GM06990 (cell line): ENCODE results near the gene ZNF407.

Experiments used
- DNase-seq: peaks from one replicate; pipeline ENCODE4 v3.0.0-alpha.2; 2011; ENCODE audit not compliant: insufficient read length; ENCODE audit errors: extremely low read depth
- H3K27me3 ChIP-seq: replicated peaks from 2 replicates; pipeline ENCODE4 v1.6.0; 2011; ENCODE audit warnings: low read length; ENCODE audit not compliant: control insufficient read depth, insufficient read depth
- H3K36me3 ChIP-seq: 2 replicates; pipeline ENCODE4 v1.5.1; 2011; ENCODE audit warnings: low read length; ENCODE audit not compliant: control insufficient read depth, insufficient read depth
- H3K4me3 ChIP-seq: replicated peaks from 2 replicates; pipeline ENCODE4 v1.5.1; 2011; ENCODE audit warnings: low read depth, mild to moderate bottlenecking, control low read depth, low read length
- TF ChIP-seq, protein P1 (sequence below): IDR thresholded peaks from 2 replicates; pipeline ENCODE4 v1.5.1; 2011; ENCODE audit warnings: low read length, control low read depth, mild to moderate bottlenecking, inconsistent platforms; ENCODE audit not compliant: insufficient read depth, poor library complexity, severe bottlenecking

Gene ZNF407

DNA sequence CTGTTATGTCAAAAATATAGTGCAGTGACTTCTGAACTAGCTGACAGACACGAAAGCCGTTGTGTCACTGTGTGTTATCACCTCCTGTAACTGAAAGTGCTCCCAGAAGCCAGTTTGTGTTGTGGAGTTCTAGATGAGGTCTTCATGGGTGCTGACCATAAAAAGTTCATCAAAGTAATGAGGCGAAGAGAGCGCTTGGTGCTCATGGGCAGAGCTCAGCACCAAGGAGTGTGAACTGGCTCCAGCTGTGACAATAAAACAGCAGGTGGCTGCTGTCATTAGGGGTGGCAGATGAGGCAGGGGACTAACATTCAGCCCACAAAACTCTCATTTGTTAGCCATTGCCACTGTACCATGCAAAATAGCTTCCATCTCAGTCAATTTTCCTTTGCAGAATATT lies 151.1 kb downstream of the ZNF407 start:
- H3K36me3 ChIP-seq, result no peaks in the 10 kb centered on the region
- no peaks in the 10 kb centered on the region for H3K27me3 ChIP-seq
- DNase-seq, result no peak
- H3K4me3 ChIP-seq, result no peak overlapping the region
- TF ChIP-seq, protein P1, sequence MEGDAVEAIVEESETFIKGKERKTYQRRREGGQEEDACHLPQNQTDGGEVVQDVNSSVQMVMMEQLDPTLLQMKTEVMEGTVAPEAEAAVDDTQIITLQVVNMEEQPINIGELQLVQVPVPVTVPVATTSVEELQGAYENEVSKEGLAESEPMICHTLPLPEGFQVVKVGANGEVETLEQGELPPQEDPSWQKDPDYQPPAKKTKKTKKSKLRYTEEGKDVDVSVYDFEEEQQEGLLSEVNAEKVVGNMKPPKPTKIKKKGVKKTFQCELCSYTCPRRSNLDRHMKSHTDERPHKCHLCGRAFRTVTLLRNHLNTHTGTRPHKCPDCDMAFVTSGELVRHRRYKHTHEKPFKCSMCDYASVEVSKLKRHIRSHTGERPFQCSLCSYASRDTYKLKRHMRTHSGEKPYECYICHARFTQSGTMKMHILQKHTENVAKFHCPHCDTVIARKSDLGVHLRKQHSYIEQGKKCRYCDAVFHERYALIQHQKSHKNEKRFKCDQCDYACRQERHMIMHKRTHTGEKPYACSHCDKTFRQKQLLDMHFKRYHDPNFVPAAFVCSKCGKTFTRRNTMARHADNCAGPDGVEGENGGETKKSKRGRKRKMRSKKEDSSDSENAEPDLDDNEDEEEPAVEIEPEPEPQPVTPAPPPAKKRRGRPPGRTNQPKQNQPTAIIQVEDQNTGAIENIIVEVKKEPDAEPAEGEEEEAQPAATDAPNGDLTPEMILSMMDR, result no peak

DNA sequence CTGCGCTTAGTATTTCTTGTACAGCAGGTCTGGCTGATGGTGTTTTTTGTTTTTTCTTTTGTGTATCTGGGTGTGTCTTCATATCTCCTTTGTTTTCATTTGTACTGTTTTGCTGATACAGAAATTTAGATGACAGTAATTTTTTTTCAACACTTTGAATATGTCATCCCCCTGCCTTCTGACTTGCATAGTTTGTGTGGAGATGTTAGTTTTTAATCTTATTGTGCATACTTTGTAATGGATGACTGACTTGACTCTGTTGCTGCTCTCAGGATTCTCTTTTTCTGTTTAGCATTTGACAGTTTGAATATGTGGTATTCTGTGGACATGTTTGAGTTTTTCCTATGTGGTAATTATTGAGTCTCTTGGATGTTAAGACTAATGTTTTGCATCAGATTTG lies 161.3 kb downstream of the ZNF407 start:
- Histone ChIP-seq H3K4me3 (no peak overlapping the region), H3K36me3 (no peaks in the 10 kb centered on the region), H3K27me3 (no peaks in the 10 kb centered on the region)
- TF ChIP-seq, protein P1, result no peak
- no peak for DNase-seq

DNA sequence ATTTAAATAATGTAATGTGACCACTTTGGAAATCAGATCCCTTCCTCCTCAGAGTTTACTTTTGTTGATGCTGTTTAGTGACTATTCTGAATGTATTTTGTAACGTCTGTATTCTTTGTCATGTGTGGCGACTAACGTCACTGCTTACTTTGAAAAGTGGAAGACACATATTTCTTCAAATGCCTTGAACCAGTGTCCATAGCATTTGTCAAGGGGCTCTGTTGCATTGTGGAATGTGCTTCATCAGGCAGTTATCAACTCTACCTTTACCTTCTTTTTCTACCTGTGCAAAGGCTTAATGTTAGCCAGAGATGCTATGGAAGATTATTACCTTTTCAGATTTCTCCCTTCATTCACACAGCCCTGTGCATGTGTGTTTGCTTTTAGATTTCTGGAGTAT lies 162.4 kb downstream of the ZNF407 start:
- TF ChIP-seq, protein P1, result no peak
- Histone ChIP-seq H3K4me3 (no peak overlapping the region), H3K36me3 (no peaks in the 10 kb centered on the region), H3K27me3 (no peaks in the 10 kb centered on the region)
- no peak for DNase-seq

DNA sequence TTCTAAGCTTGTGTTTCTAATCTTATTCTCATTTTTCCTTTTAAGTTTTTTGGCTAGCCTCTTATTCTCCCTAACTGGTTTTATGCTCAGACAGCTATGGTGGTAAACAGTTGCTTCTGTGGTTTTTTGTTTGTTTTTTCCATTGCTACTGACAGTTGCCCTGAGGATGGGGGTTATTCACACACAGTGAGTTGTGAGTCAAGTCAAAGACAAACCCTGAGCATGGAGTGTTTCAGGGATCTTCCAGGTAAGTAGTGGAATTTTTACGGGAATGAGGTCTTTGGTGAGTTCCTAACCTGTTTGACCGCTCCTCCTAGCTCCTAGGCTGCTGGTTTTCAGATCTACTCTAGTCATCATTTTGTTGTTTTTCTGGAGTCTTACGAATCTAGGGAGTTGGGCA lies 162.8 kb downstream of the ZNF407 start:
- TF ChIP-seq, protein P1, result no peak
- no peaks in the 10 kb centered on the region for H3K36me3 ChIP-seq
- no peak for DNase-seq
- no peak overlapping the region for H3K4me3 ChIP-seq
- H3K27me3 ChIP-seq, result no peaks in the 10 kb centered on the region

DNA sequence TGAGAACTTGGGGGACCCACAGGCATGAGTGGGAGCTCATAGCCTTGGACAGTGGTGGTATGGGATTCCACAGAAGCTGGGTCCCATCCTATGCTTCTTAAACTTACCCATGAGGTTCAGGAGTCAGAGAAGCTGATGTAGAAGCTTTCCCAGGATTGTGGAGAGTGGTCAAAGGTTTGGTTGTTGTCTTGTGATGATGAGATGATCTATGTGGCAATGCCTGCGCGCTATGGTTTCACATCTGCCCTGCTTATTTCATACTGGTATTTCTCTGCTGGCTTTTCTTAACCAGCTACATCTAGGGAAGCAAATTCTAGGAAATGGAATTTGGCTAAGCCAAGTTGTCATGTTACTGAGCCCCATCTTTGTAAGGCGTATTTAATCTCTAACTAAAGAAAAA lies 168.6 kb downstream of the ZNF407 start:
- TF ChIP-seq, protein P1, result no peak
- Histone ChIP-seq H3K27me3 (no peaks in the 10 kb centered on the region), H3K36me3 (no peaks in the 10 kb centered on the region), H3K4me3 (no peak overlapping the region)
- DNase-seq, result no peak

DNA sequence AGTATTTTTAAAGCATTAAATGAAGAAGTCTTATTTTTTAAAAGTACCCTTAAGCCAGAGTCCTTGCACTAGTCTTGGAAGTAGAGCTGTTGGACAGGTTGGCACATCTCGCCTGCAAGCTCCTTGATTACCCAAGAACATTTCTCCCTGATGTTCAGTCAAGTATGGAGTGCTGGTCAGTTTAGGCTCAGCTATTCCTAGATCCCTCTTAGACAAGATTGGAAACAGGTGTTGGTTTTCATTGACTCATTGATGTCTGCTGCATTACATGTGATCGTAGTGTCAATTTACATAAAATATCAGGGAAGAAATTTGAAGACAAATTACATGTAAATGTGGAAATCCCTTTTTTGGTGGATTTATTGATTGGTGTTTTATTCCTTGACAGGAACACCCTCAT lies 170.4 kb downstream of the ZNF407 start:
- TF ChIP-seq, protein P1, result no peak
- Histone ChIP-seq H3K27me3 (no peaks in the 10 kb centered on the region), H3K4me3 (no peak overlapping the region), H3K36me3 (no peaks in the 10 kb centered on the region)
- no peak for DNase-seq
